Fibroblast of skin of right biceps (primary cell): ENCODE results near the gene PALD1.
"Not testable (repeated sequence)": the region's sequence is repeated elsewhere in the genome, so short reads cannot be mapped to it uniquely, and the experiment has no call there.

ENCODE experiments used
- DNase-seq: peaks from one replicate; pipeline ENCODE4 v3.0.0-alpha.2; 2013

Gene PALD1

DNA sequence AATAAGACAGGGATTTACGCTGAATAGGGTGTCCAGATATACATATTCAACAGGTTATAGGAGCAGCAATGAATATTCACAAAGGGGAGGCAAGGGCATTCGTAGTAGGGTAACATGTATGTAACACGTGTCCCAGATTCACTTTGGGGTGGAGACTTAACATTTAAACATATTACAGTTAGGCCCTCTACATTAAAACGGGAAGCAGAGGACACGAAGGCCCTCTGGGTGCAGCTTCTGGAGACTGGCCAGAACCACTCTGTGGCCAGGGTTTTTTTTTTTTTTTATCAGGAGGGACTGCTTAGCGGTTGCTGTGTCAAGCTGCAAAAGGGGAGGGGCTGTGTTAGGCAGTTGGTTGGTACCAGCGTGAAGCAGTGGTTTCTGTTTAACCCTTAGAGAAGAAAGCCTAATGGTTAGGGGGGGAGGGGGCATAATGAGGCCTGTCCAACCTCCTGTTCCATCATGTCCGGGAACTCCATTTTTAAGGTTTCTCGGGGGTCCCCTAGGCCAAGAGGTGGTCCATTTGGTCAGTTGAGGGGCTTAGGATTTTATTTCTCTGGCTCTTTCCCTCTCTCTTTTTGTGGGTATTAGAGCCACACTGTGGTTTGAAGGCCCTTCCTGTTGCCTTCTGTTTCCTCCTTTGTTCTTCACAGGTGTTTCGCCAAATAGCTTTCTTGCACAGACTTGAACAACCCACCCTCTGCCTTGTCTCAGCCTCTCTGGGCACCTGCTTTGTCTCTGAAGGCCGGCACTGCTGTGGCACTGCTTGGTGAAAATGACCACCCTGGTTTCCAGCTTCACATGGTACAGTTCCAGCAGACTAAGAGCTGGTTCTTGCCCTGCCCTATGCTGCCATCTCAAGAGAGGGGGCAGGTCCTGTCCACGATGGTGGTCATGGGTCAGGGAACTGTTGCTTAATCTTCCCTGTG is 97.6 kb downstream of the PALD1 start:
- no peak for DNase-seq

DNA sequence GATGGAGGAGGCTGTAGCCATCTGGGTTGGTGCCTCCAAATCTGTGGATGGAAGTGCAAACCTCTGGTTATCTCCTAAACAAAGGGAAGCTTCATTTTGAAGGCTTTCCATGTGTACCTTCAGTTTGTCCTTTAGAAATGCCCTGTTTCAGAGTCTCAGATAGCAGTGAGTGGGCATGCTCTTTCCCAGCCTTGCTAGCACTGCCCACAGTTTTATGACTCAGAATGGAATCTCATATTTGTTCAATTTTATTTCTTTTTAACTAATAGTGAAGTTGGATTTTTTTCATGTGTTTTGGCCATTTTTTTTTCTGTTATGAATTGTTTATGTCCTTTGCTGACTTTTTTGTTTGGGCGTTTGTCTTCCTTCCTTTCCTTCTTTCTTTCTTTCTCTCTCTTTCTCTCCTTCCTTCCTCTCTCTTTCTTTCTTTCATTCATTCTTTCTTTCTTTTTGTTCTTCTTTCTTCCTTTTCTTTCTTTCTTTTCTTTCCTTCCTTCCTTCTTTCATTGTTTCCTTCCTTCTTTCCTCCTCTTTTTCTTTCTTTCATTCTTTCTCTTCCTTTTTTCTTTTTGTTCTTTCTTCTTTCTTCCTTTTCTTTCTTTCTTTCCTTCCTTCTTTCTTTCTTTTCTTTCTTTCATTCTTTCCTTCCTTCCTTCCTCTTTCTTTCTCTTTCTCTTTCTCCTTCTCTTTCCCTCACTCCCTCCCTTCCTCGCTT is 98.4 kb downstream of the PALD1 start:
- no peak for DNase-seq

DNA sequence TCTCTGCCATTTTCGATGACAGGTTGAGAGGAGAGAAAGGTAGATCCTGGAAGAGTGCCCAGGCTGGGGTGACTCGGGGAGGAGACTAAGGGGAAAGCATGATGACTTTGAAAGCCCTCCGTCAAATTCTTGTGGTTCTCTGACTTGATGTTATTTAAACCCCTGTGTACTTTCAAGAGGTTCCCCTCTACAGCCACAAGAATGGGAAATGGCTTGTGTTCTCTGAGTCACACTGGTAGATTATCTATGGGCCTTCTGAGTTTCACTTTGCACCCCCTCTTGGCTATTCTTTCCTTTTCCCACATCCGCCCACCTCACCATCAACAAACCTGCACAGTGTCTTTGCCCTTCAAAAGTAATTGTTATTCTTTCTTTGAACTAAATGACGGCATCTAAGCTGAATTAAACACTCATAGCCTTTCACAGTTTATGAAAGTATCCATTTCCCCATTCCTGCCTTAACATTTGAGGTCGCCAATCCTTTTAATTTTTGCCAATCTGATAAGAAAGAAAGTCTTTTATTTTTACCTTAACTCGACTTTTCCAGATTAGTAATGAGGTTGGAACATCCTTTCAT is 99.9 kb downstream of the PALD1 start:
- DNase-seq, result peak; percentile 76

DNA sequence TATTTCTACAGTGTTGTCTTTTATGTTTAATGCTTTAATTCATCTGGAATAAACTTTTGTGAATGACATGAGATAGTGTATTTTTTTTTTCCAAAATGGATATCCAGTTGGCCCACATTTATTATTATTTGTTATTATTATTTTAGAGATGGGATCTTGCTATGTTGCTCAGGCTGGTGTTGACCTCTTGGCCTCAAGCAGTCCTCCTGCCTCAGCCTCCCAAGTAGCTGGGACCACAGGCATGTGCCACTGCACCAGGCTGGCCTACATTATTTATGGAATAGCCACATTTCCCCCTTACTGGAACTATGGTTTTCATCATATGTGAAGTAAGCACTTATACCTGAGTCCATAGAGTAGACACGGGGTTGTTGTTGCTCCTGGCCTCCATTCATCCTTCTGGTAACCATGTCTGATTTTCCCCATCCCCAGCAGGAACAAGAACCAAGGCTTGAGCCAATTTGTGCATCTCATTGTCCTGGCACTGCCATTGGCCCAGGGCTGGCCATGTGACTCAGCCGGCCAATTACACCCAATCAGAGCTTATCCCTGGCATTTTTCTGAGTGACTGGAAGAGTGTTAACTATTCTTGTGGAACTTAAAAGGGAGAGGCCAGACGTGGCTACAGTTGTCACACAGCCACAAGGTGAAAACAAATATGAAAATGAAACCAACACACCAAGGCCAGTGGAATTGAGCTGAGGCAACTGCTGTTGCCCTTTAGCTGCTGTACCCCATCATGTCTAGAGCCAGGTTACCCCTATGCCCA is 100.9 kb downstream of the PALD1 start:
- DNase-seq, result no peak

DNA sequence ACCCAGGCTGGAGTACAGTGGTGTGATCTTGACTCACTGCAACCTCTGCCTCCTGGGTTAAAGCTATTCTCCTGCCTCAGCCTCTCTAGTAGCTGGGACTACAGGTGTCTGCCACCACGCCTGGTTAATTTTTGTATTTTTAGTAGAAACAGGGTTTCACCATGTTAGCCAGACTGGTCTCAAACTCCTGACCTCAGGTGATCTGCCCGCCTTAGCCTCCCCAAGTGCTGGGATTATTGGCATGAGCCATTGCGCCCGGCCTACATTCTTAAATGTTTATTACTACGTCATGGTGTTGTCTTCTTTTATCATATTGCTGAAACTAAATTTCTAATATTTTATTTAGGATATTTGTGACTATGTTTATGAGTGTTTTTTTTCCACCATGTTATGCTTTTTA is 102.6 kb downstream of the PALD1 start:
- not testable (repeated sequence) for DNase-seq

DNA sequence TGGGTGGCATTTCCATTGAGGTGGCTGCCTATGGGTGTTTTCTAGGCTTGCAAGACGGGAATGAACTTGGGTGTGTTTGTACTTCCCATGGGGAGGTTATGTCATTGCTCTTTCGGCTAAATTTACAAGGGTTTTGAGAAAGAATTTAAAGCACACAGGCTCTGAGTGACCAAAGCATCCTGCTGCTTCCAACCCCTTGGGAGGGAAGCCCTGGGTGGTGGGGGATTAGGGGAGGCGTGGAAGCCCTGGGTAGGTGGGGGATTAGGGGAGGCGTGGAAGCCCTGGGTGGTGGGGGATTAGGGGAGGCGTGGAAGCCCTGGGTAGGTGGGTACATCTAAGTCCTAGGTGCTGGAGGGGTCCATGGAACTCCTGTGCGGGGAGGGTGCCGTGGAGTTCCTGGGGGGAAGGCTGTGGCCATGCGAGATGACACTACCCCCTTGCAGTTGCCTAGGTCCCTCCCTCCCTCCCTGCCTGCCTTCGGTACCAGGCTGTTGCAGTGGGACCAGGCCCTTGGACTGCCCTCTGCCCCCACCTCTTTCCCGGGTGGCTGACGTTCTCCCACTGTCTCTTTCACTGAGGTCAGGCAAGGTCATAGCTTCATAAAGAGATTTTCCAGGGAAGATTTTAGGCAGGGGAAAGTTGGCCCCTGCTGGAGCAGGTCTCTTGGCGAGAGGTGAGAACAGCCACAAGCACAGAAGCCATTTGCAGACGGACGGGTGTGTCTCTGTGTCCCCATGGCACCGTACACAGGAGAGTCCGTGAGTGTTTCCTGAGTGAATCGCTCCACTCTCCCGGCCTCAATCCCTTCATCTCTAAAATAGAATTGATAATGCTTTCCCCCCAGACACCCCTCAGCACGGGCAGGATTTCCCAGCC is 104.5 kb downstream of the PALD1 start:
- no peak for DNase-seq

DNA sequence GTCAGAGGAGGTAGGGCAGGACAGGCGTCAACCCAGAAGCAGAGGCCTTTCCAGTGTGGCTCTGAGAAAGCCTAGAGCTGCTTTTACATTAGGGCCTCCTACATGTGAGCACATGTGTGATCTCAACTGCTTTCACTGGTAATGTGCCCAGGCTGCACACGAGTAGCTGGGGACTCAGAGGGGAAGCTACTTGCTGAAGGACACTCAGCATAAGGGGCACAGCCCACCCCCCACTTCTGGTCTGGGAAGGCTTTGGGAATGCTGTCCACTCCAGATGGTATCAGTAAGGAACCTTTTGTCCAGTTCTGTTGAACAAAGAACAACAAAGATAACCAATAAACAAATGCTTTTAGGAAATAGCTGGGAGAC is 105.1 kb downstream of the PALD1 start:
- DNase-seq, result no peak

DNA sequence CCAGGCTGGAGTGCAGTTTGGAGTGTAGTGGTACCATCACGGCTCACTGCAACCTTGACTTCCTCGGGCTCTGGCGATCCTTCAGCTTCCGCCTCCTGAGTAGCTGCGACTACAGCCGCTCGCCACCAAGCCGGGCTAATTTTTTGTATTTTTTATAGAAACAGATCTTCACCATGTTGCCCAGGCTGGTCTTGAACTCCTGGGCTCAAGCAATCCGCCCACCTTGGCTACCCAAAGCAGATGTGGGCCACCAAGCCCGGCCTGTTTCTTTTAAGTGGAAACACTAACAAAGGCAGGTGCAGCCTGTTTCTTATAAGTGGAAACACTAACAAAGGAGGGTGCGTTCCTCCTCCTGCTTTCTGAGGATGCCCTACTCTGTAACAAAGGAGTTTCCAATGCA is 105.8 kb downstream of the PALD1 start:
- DNase-seq, result no peak

DNA sequence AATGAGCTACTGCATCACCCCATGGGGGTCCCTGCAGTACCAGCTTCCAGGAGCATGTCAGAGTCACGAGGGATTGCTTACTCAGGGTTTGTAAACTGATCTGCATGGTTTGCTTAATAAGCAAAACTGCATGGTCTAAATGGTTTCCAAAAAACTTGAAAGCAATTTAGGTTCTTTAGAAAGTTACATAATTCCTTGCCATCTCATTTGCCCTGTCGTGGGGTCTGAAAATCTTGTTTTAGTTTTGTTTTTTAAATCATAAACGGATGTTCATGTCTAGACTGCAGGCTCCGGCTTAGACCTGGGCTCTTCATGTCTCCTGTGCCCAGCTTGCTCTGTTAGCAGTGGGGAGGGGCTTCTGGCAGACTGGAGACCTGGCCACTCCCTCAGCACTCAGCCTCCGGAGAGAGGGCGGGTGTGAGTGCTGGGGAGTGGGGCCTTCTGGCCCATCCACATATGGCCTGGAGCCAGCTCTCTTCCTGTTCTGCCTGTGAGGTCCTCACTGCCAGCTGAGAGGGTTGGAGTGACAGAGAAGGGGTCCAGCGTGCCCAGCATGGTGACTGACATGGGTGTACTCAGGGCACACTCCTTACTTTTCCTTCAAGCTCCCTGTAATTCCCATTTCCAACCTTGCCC is 106.5 kb downstream of the PALD1 start:
- no peak for DNase-seq

DNA sequence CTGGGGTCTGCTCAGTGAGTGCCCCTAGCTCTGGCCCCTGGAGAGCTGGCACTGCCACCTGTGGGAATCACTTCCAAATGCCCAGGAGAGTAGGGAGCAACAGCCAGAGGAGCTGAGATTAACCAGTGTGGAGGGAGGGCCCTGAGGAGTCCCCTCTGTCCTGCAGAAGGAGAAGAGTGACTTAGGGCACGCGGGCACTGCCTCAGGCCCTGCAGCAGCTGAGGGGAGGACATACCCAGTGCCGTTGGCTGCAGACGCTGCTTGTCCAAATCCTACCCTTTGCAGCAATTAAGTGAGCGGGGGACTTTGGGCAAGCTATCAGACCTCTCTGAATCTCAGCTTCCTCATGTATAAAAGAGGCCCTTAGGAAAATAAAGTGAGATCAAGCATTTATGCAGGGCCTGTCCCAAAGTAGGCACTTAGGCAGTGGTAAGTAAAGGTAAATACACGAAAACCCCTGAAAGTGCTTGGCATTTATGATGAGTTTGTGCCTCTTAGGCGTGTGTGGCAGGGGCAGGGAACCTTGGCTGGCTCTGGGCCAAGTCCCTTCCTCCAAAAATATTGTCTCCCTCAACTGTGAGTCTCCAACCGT is 107.1 kb downstream of the PALD1 start:
- no peak for DNase-seq

DNA sequence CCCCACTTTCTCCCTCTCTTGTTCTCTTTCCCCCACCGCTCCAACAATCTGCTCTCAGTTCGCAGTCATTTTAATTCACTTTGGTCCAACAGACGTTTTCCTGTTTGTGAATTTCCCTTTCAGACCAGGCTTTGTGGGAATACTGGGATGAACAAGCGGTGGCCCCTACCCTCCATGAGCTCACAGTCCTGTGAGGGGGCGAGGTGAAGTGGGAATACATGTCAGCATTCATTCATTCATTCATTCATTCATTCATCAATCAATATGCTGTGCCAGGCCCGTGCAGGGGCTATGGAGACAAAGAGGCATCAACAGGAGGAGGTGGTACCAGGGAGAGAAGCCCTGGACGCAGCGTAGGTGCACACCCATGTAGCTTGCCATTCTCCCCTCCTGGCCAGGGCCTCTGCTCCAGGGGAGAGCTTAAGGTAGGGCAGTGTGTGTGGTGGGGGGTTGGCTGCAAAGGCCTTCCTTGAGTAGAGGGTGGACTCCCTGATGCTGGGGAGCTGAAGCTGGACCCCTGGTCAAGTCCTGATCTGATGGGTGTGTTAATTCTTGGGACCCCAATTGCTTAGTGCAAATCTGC is 107.9 kb downstream of the PALD1 start:
- DNase-seq, result no peak

DNA sequence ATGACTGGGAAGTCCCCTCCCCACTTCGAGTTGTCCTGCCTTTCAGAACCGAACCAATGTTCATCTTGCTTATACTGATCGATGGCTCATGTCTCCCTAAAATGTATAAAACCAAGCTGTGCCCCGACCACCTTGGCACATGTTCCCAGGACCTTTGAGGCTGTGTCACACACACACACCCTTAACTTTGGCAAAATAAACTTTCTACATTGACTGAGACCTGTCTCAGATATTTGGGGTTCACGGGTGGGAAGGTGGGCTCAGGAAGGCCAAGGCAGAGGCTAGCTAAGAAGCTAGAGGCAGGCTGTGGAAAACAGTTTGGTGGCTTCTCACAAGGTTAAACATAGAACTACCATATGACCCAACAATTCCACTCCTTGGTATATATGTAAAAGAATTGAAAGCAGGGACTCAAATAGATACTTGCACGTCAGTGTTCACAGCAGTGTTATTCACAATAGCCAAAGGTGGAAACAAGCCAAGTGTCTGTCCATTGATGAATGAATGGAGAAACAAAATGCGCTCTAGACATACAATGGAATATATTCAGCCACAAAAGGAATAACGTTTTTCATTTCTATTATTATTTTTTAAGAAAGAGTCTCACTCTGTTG is 108.6 kb downstream of the PALD1 start:
- DNase-seq, result no peak

DNA sequence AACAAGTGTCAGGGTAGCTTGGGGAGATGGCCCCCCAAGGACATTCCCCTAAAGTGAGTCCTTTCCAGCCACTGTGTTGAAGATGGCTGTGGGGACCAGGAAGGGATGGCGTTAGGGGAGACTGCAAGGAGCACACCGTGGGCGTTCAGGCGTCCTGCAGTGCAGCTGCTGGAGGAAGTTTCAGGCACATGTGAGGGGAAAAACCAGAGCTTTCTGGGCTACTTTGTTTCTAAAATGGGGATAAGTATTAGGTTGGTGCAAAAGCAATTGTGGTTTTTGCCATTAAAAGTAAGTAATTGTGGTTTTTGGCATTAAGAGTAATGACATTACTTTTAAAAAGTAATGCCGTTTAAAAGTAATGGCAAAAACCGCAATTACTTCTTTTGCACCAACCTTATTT is 109.7 kb downstream of the PALD1 start:
- no peak for DNase-seq

DNA sequence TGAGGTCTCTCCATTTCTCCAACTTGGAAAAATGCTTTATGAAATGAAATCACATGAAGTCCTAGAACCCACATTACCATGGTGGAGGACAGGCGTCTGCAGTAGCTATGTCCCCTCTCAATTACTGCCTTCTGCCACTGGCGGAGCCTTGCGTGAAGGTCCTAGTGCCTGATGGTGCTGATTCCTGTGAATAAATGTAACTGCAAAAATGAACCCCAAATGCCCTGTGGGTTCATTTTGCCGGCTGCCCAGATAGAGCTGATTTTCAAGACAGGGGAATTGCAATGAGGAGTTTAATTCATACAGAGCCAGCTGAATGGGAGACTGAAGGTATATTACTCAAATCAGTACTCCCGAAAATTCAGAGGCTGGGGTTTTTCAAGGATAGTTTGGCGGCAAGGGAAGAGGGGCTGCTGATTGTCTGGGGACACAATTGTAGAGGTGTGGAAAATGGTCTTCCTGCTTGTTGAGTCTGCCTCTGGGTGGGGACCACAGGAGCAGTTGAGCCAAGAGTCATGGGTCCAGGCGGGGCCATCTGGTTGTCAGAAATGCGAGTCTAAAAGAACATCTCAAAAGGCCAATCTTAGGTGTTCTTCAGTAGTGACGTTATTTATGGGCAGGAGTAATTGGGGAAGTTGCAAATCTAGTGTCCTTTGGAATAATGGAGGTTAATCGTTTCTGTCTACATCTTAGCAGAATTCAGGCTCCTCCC is 110.4 kb downstream of the PALD1 start:
- DNase-seq, result no peak

DNA sequence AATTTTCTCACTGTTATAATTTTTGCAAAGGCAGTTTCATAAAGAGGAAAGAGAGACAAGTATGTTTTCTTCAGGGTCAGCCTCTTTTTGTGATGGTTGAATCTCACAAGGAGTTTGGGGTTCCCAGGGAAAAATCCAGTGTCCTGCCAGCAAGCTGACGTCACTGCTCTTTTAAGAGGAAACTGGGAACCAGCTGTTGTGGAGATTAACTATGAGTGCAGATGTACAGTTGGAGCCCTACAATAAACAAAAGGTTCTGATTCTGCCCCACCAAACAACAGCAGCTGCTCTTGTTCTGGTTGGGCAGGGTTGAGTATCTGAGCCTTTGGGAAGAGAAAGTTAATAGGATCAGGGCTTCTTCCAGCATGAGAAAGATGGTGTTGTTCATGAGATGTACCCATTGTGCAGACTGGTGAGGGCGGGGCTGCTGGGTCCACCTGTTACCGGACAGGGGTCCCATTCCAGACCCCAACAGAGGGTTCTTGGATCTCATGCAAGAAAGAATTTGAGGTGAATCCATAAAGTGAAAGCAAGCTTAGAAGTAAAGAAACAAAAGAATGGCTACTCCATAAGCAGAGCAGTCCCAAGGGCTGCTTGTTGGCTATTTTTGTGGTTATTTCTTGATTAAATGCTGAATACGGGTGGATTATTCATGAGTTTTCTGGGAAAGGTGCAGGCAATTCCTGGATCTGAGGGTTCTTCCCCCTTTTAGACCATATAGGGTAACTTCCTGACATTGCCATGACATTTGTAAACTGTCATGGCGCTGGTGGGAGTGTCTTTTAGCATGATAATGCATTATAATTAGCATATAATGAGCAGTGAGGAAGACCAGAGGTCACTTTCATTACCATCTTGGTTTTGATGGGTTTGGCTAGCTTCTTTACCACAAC is 111.4 kb downstream of the PALD1 start:
- DNase-seq, result no peak

DNA sequence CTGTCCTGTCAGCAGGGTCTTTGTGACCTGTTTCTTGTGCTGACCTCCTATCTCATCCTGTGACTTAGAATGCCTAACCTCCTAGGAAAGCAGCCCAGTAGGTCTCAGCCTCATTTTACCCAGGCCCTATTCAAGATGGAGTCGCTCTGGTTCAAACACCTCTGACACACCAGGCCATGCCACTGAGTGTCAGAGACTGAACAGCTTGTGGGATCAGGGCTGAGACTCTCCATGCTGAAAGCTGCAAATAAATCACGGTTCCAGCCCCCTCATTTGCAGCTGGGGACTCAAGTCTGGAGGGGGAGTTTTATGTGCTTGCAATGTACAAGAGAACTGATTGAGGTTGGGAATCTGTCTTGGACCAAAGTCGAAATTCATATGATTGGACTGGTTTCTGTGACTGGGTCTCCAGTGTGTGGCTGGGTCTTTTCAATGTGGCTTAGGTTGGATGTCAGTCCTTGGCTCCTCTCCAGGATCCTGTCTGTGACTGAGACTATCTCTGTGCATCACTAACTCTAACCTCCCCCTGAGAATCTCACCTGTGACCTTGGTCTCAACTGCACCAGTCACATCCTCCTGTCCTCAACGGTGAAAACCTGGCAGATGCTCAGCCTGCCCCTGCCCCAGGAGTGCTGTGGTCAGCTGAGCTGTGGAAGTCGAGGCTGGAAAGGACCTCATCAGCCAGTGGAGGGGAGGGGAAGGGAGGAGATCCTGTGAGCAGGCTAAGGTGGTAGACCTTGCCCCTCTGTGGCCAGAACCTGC is 112.3 kb downstream of the PALD1 start:
- DNase-seq, result no peak

DNA sequence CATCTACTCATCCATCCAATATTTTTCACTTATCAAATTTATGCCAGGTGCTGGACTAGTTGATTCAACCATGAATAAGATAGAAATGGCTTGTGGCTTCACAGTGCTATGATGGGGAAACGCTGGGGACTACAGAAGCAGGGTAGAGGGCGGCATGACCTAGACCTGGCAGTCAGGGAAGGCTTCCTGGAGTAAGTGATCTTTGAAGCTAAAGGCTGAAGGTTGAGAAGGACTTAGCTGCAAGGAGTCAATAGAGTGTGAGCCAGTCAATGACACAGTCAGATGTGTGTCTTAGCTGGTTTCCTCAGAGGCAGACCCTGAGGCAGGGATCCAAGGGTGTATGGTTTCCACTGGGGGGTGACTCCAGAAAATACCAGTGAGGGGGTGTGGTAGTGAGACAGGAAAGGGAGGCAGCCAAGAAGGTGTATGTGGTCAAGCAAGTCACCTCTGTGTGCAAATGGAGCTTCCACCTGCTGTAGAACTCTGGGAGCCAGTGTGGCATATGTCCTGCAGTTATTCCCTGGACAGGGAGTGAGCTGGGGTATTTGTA is 113.7 kb downstream of the PALD1 start:
- no peak for DNase-seq
